ENCODE results near the gene RIC3.

DNA sequence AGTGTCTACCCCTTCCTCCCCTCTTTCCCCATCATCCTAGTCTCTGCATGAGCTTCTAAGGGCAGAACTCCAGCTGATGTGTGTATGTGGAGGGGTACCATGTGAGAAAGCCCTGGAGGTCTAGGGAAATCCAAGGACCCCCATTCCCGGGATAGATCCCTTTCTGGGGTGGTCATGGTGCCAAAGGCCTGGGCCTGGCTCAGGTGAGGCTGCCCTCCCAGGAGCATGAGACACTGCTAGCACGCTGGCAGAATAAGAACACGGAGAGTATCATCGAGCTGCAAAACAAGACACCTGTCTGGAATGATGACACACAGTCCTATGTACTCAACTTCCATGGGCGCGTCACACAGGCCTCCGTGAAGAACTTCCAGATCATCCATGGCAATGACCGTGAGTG, 68.2 kb downstream of the RIC3 start:
- TF ChIP-seq POLR2A (IDR thresholded peaks at IDR 0.05; ENCODE audit: low read depth, low read length), result no peak
- no peak for TF ChIP-seq MYC (IDR thresholded peaks at IDR 0.05; ENCODE audit: low read depth, low read length)
- no peak for TF ChIP-seq MAX (IDR thresholded peaks at IDR 0.05; ENCODE audit: insufficient read depth, insufficient read length)
- no peak for TF ChIP-seq CTCF (IDR thresholded peaks at IDR 0.05; ENCODE audit: extremely low read depth in 1 of 2, insufficient read depth in 1 of 2, low read depth in 1 of 2, low read length in 2 of 2)
